KMS-11 (cell line): ENCODE measurements around the gene DCXR.

Experiments
- H2AFZ ChIP-seq: fragments of 200-600 bp; sonication (generic); 2 replicates; pipeline ENCODE4 v1.6.1; 2016; ENCODE audit warnings: antibody characterized with exemption, mixed run types, low read depth
- H3K27ac ChIP-seq: fragments of 200-600 bp; sonication (generic); 2 replicates; pipeline ENCODE4 v1.6.1; 2016; ENCODE audit warnings: mild to moderate bottlenecking, mixed run types
- H3K27me3 ChIP-seq: fragments of 200-600 bp; sonication (generic); 2 replicates; pipeline ENCODE4 v1.6.1; 2017; ENCODE audit warnings: mild to moderate bottlenecking, low read depth, mixed run types, moderate library complexity; ENCODE audit not compliant: insufficient read depth
- H3K36me3 ChIP-seq: fragments of 200-600 bp; sonication (generic); 2 replicates; pipeline ENCODE4 v1.6.1; 2017; ENCODE audit warnings: mild to moderate bottlenecking, mixed run types; ENCODE audit not compliant: insufficient read depth
- H3K4me1 ChIP-seq: fragments of 200-600 bp; sonication (generic); 2 replicates; pipeline ENCODE4 v1.6.1; 2016; ENCODE audit warnings: mild to moderate bottlenecking, low read depth, mixed run types; ENCODE audit not compliant: poor library complexity, severe bottlenecking
- H3K4me2 ChIP-seq: fragments of 200-600 bp; sonication (generic); 2 replicates; pipeline ENCODE4 v1.7.0; 2016; ENCODE audit warnings: mild to moderate bottlenecking, mixed run types
- H3K4me3 ChIP-seq: fragments of 200-600 bp; sonication (generic); IDR thresholded peaks from 2 replicates; pipeline ENCODE4 v1.6.1; 2017; ENCODE audit warnings: low read depth, low read length, mixed read lengths; ENCODE audit not compliant: insufficient read depth
- H3K79me2 ChIP-seq: fragments of 200-600 bp; sonication (generic); 2 replicates; pipeline ENCODE4 v1.6.1; 2016; ENCODE audit warnings: low read depth, mixed run types; ENCODE audit not compliant: insufficient read depth
- H3K9ac ChIP-seq: fragments of 200-600 bp; sonication (generic); 2 replicates; pipeline ENCODE4 v1.6.1; 2016; ENCODE audit warnings: mild to moderate bottlenecking, mixed run types
- H4K20me1 ChIP-seq: fragments of 200-600 bp; sonication (generic); 2 replicates; pipeline ENCODE4 v1.6.1; 2016; ENCODE audit warnings: mild to moderate bottlenecking, mixed run types; ENCODE audit not compliant: insufficient read depth
- TF ChIP-seq, protein P1 (sequence below): fragments of 200-600 bp; sonication (generic); conservative IDR thresholded peaks from 2 replicates; pipeline ENCODE4 v1.6.1; 2017; ENCODE audit warnings: low read depth, mild to moderate bottlenecking, antibody characterized with exemption, low read length, moderate library complexity, mixed read lengths

Gene DCXR

DNA sequence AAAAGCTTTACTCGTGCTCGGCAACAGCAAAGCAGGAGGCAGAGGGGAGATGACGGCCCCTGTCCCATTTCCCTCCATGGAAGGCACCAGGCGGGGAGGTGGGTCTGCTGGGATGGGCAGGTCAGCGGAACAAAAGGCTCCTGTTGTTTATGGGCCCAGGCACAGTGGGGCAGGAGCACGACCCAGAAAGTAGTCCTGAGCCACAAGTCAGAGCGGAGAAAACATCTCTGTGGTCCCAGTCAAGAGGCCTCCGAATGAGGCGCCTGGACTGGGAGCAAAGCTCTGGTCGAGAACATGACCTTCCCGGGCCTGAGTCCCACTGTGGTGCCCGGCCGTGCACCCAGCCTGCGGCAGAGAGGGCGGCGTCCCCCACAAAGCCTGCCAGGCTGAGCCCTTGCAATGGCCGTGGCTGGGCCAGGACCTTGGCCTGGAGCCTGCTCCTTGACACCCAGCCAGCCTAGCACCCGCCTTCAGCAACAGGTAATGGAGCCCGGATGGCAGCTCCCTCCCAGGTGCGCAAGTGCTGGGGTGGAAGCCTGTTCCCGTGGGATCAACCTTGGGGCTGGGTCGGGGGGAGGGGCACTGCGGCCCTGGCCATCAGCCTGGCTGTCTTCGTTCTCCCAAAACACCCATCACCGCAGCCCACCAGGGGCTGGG is 10.5 kb upstream of the DCXR start:
- Histone ChIP-seq H4K20me1 (no peaks in the 10 kb centered on the region), H3K79me2 (peaks cover 10% of the 10 kb centered on the region; the same call in 1 of the 2 replicates), H3K9ac (no peak overlapping the region), H3K27me3 (no peaks in the 10 kb centered on the region), H2AFZ (no peak overlapping the region), H3K27ac (no peak overlapping the region), H3K4me2 (no peak overlapping the region), H3K4me3 (no peak overlapping the region), H3K4me1 (peaks cover 15% of the 10 kb centered on the region), H3K36me3 (no peaks in the 10 kb centered on the region)
- TF ChIP-seq, protein P1, sequence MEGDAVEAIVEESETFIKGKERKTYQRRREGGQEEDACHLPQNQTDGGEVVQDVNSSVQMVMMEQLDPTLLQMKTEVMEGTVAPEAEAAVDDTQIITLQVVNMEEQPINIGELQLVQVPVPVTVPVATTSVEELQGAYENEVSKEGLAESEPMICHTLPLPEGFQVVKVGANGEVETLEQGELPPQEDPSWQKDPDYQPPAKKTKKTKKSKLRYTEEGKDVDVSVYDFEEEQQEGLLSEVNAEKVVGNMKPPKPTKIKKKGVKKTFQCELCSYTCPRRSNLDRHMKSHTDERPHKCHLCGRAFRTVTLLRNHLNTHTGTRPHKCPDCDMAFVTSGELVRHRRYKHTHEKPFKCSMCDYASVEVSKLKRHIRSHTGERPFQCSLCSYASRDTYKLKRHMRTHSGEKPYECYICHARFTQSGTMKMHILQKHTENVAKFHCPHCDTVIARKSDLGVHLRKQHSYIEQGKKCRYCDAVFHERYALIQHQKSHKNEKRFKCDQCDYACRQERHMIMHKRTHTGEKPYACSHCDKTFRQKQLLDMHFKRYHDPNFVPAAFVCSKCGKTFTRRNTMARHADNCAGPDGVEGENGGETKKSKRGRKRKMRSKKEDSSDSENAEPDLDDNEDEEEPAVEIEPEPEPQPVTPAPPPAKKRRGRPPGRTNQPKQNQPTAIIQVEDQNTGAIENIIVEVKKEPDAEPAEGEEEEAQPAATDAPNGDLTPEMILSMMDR: no peak

DNA sequence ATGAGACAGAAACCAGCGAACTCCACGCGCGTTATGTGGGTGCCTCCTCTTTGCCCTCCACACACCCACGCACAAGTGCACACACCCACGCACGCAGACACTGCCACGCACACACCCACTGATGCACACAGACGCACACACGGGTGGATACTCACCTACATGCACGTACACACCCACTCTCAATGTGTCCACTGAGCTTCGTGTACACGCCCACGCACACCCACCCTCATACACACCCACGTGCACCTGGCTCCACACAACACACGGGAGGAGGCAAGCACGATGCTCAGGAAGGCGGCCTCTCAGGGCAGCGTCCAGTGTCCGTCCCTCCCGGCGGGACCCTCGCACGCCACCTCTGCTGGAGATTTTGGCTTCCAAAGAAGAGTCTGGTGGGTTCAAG is 9.9 kb upstream of the DCXR start:
- Histone ChIP-seq H3K27ac (no peak overlapping the region), H4K20me1 (no peaks in the 10 kb centered on the region), H3K4me1 (peaks cover 9% of the 10 kb centered on the region), H3K27me3 (no peaks in the 10 kb centered on the region), H2AFZ (no peak overlapping the region), H3K36me3 (no peaks in the 10 kb centered on the region), H3K79me2 (peaks cover 4% of the 10 kb centered on the region; the same call in 1 of the 2 replicates), H3K4me3 (no peak overlapping the region), H3K4me2 (no peak overlapping the region), H3K9ac (no peak overlapping the region)
- TF ChIP-seq, protein P1: no peak

DNA sequence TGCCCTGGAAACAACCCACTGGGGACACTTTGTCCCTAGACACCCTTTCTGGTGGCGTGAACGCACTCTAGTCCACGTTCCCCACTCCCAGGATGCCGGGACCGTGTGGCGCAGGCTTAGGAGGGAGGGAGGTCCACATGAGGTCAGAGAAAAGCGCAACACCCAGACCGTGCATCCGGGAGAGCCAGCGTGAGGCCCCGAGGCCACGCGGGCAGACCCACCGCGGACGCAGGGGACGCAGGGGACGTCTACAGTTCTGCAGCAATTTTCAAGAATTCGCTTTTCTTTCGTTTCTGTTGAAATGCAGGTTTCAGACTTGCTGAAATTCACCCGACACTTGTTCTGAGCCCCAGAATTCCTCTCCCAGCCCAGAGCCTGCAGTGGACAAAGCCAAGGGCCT is 9.4 kb upstream of the DCXR start:
- Histone ChIP-seq H3K36me3 (no peaks in the 10 kb centered on the region), H3K4me3 (no peak overlapping the region), H3K4me1 (peaks cover 9% of the 10 kb centered on the region), H3K79me2 (no peaks in the 10 kb centered on the region), H3K4me2 (no peak overlapping the region), H4K20me1 (no peaks in the 10 kb centered on the region), H3K27me3 (no peaks in the 10 kb centered on the region), H2AFZ (no peak overlapping the region), H3K9ac (no peak overlapping the region), H3K27ac (no peak overlapping the region)
- TF ChIP-seq, protein P1: no peak

DNA sequence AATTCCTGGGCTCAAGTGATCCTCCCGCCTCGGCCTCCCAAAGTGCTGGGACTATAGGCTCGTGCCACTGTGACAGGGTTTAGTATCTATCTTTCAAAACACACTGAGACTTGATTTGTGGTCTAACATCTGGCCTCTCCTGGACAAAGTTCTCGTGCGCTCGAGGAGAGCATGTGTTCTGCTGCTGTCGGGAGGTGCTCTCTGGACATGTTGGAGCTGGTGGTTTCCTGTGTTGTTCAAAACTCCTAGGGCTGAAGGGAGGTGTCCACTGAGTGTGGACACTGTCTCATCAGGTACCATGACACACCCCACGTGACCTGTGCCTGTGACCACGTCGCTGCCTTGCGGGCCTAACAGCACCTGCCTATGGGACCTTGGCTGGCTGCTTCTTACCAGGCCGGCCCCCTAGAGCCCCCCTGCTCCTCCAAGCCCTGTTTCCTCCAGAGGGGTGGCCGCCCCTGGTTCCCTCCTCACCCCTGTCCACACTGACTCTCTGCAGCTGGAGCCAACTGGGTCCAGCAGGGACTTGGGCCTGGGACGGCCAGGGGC is 8.5 kb upstream of the DCXR start:
- Histone ChIP-seq H3K9ac (no peak overlapping the region), H3K27me3 (no peaks in the 10 kb centered on the region), H3K36me3 (no peaks in the 10 kb centered on the region), H3K4me1 (peaks cover 9% of the 10 kb centered on the region), H3K4me3 (no peak overlapping the region), H4K20me1 (no peaks in the 10 kb centered on the region), H3K27ac (no peak overlapping the region), H3K4me2 (no peak overlapping the region), H3K79me2 (no peaks in the 10 kb centered on the region), H2AFZ (no peak overlapping the region)
- TF ChIP-seq, protein P1: no peak
